K562 (cell line): ENCODE results near the gene USP4. TPM values are rescaled to one million over a fixed set of nuclear protein-coding genes. Genes with fewer than 3 reads are reported as not detected.

Source experiments
- ATAC-seq: fragments of 200-7000 bp; cut with Tn5 transposase; 3 replicates; pipeline ENCODE4 v1.9.1; 2020; ENCODE audit warnings: moderate library complexity
- BruUV-seq: library from RNA; stranded (reverse); fragments of 400-500 nt; replicated peaks from 2 replicates; lab custom pipeline; 2021; lab: Mats Ljungman, UMichigan
- CTCF ChIA-PET: fragments of 300-600 bp; formaldehyde crosslinking; extraction: SDS; loops from one replicate; lab custom pipeline; 2021; ENCODE audit warnings: low intra/inter-chr PET ratio; lab: Yijun Ruan, JAX
- POLR2A ChIA-PET: fragments of 300-600, 350-650 bp; sonication (Branson Sonifier 250); formaldehyde crosslinking; extraction: SDS; loops from one replicate; lab custom pipeline; 2021; ENCODE audit warnings: antibody characterized with exemption, inconsistent platforms; lab: Yijun Ruan, JAX
- DNase-seq, 4 experiments: peaks; one replicate each; pipeline versions ENCODE4 v3.0.0 to v3.0.0-alpha.2; 2011 to 2018; ENCODE audit warnings: low spot score in 3 of 4, mixed read lengths in 3 of 4; ENCODE audit errors: extremely low read depth in 1 of 4
- FAIRE-seq: peaks from 2 replicates; lab custom pipeline; 2011; peaks lifted over from hg19 to GRCh38; lab: Jason Lieb, UNC
- H2AFZ ChIP-seq: 2 replicates; pipeline ENCODE4 v1.6.0; 2011; ENCODE audit warnings: low read depth, low read length, control low read depth, inconsistent platforms
- H3K27ac ChIP-seq: fragments of 200-600 bp; 3 replicates; pipeline ENCODE4 v1.8.0; 2011; ENCODE audit warnings: low read depth, mild to moderate bottlenecking, control low read depth, inconsistent platforms, low read length, moderate library complexity, mixed read lengths; ENCODE audit errors: extremely low read depth
- H3K27me3 ChIP-seq, 2 experiments: fragments of 300-600 bp in 1 of 2; 2 replicates in 1 of 2; 3 replicates in 1 of 2; pipeline versions ENCODE4 v1.6.0 to v1.8.0; 2011; ENCODE audit warnings: inconsistent platforms in 2 of 2, low read length in 2 of 2, mild to moderate bottlenecking in 1 of 2, mixed read lengths in 1 of 2, moderate library complexity in 1 of 2; ENCODE audit not compliant: control insufficient read depth in 2 of 2, insufficient read depth in 2 of 2
- H3K36me3 ChIP-seq: fragments of 300-600 bp; 3 replicates; pipeline ENCODE4 v1.8.0; 2011; ENCODE audit warnings: mild to moderate bottlenecking, low read length, inconsistent platforms; ENCODE audit not compliant: control insufficient read depth, insufficient read depth
- H3K4me1 ChIP-seq, 2 experiments: fragments of 200-600 bp in 1 of 2; replicated peaks in 1 of 2; 2 replicates in 1 of 2; 3 replicates in 1 of 2; pipeline versions ENCODE4 v1.5.1 to v1.8.0; 2011; ENCODE audit warnings: inconsistent platforms in 2 of 2, low read length in 2 of 2, mild to moderate bottlenecking in 1 of 2, mixed read lengths in 1 of 2, moderate library complexity in 1 of 2; ENCODE audit not compliant: control insufficient read depth in 2 of 2, insufficient read depth in 2 of 2
- H3K4me2 ChIP-seq: 2 replicates; pipeline ENCODE4 v1.6.1; 2011; ENCODE audit warnings: low read length, control low read depth, inconsistent platforms, mixed read lengths; ENCODE audit not compliant: insufficient read depth
- H3K4me3 ChIP-seq: fragments of 200-600 bp; sonication (generic), shearing (Covaris generic); 2 replicates; pipeline ENCODE4 v1.5.1; 2016; ENCODE audit warnings: control low read depth, inconsistent platforms
- H3K79me2 ChIP-seq: fragments of 200-600 bp; 3 replicates; pipeline ENCODE4 v1.8.0; 2011; ENCODE audit warnings: low read length, inconsistent platforms; ENCODE audit not compliant: control insufficient read depth, insufficient read depth
- H3K9ac ChIP-seq, 2 experiments: 2 replicates each; pipeline versions ENCODE4 v1.6.0 to v1.6.1; 2011; ENCODE audit warnings: low read depth in 2 of 2, low read length in 2 of 2, control low read depth in 1 of 2, inconsistent platforms in 1 of 2, mild to moderate bottlenecking in 1 of 2, mixed read lengths in 1 of 2; ENCODE audit not compliant: insufficient read depth in 1 of 2
- H3K9me1 ChIP-seq: one replicate; pipeline ENCODE4 v1.6.0; 2011; ENCODE audit warnings: inconsistent platforms, mild to moderate bottlenecking, low read length, moderate library complexity; ENCODE audit not compliant: control insufficient read depth, insufficient read depth
- H3K9me3 ChIP-seq: replicated peaks from 2 replicates; pipeline ENCODE4 v1.5.1; 2011; ENCODE audit warnings: low read depth, low read length, inconsistent platforms; ENCODE audit not compliant: control insufficient read depth, insufficient read depth
- H4K20me1 ChIP-seq: replicated peaks from 2 replicates; pipeline ENCODE4 v1.6.1; 2011; ENCODE audit warnings: low read length, inconsistent platforms, mixed read lengths; ENCODE audit not compliant: control insufficient read depth, insufficient read depth
- ARID3A ChIP-seq: IDR thresholded peaks from 2 replicates; pipeline ENCODE4 v1.6.1; 2012; ENCODE audit warnings: low read depth, low read length, improper control_type of control experiment, borderline replicate concordance
- ATF3 ChIP-seq, 2 experiments: fragments of 450-650 bp in 1 of 2; sonication (generic) in 1 of 2; formaldehyde crosslinking in 1 of 2; IDR thresholded peaks in 1 of 2; conservative IDR thresholded peaks in 1 of 2; 2 replicates each; pipeline versions ENCODE4 v1.6.1 to v1.8.1; 2016 to 2023; ENCODE audit warnings: mild to moderate bottlenecking in 2 of 2, moderate library complexity in 2 of 2, inconsistent platforms in 1 of 2, missing genetic modification reagents in 1 of 2
- BACH1 ChIP-seq: fragments of 200-800 bp; sonication (Bioruptor generic); IDR thresholded peaks from 2 replicates; pipeline ENCODE4 v1.6.1; 2016; ENCODE audit warnings: missing genetic modification characterization, missing compliant biosample characterization
- FOXA1 ChIP-seq: fragments of 450-650 bp; IDR thresholded peaks from 2 replicates; pipeline ENCODE4 v1.6.1; 2016; ENCODE audit warnings: mild to moderate bottlenecking, borderline replicate concordance
- HNRNPL ChIP-seq: fragments of 200-400 bp; formaldehyde crosslinking; IDR thresholded peaks from 2 replicates; pipeline ENCODE4 v1.6.1; 2017; ENCODE audit warnings: low read depth, mild to moderate bottlenecking, low read length
- KLF16 ChIP-seq: IDR thresholded peaks from 2 replicates; pipeline ENCODE4 v1.6.1; 2016; ENCODE audit warnings: antibody characterized with exemption
- PCBP2 ChIP-seq: fragments of 200-400 bp; formaldehyde crosslinking; IDR thresholded peaks from 2 replicates; pipeline ENCODE4 v1.6.1; 2018; ENCODE audit warnings: low read length, low read depth, mild to moderate bottlenecking, moderate library complexity; ENCODE audit not compliant: poor library complexity, severe bottlenecking
- RNF2 ChIP-seq: sonication (generic); IDR thresholded peaks from 2 replicates; pipeline ENCODE4 v1.6.1; 2016
- TCF3 ChIP-seq: sonication (generic); formaldehyde crosslinking; IDR thresholded peaks from 2 replicates; pipeline ENCODE4 v1.4.0; 2020; ENCODE audit warnings: mild to moderate bottlenecking, missing genetic modification reagents
- TEAD2 ChIP-seq: fragments of 450-650 bp; IDR thresholded peaks from 2 replicates; pipeline ENCODE4 v1.6.1; 2016; ENCODE audit warnings: missing genetic modification characterization, control low read depth, missing compliant biosample characterization
- WGBS: fragments of 100-300 bp; shearing (Covaris generic); methylation state at CpG from one replicate; pipeline ENCODE4 v1.1.6; 2016; ENCODE audit warnings: low coverage, mixed read lengths; ENCODE audit not compliant: insufficient coverage; ENCODE audit errors: missing lambda C conversion rate; 5-methylcytosine and 5-hydroxymethylcytosine counted together
- in situ Hi-C: fragments of 300-500 bp; cut with MboI; formaldehyde crosslinking; loops from 4 replicates; pipeline ENCODE4 v1.15.0; 2018; ENCODE audit warnings: inconsistent platforms, mixed read lengths
- intact Hi-C: fragments of 100-400 bp; cut with micrococcal nuclease; formaldehyde crosslinking; loops from 2 replicates; pipeline ENCODE4 v1.14.2; 2022
- polyA plus RNA-seq, 8 experiments: library from polyadenylated mRNA; depleted of rRNA in 4 of 8; stranded (reverse) in 5 of 8; unstranded in 3 of 8; fragments of >200 nt; fragmentation: Nextera tagmentation in 2 of 8; fragmentation: Illumina TruSeq in 1 of 8; extraction: Ambion mirVana in 2 of 8; extraction: Trizol in 1 of 8; gene quantifications; 2 replicates each; pipeline versions ENCODE4 v1.2.1 to v1.2.3, GENCODE V29; 2011 to 2014; ENCODE audit warnings: inconsistent platforms in 1 of 8, missing spikeins in 1 of 8
- total RNA-seq, 7 experiments: library from RNA; depleted of rRNA in 6 of 7; stranded (reverse); fragments of >200 nt in 6 of 7; fragmentation: Illumina TruSeq in 2 of 7; extraction: Trizol in 2 of 7; gene quantifications; 2 replicates each; pipeline versions ENCODE4 v1.2.1 to v1.2.3, GENCODE V29; 2011 to 2021; ENCODE audit warnings: low replicate concordance in 1 of 7
- TF ChIP-seq, protein P1 (sequence below): fragments of 150-350 bp; IDR thresholded peaks from 2 replicates; pipeline ENCODE4 v1.6.1; 2014; ENCODE audit warnings: low read depth, mild to moderate bottlenecking, low read length, borderline replicate concordance

The USP4 gene
- total and polyA plus RNA-seq, 9 of the 15 experiments (the other 6 are each of a cell fraction or from before 2014, with no cell fraction given), result 11.8 to 40.4 (median 22.9) TPM

DNA sequence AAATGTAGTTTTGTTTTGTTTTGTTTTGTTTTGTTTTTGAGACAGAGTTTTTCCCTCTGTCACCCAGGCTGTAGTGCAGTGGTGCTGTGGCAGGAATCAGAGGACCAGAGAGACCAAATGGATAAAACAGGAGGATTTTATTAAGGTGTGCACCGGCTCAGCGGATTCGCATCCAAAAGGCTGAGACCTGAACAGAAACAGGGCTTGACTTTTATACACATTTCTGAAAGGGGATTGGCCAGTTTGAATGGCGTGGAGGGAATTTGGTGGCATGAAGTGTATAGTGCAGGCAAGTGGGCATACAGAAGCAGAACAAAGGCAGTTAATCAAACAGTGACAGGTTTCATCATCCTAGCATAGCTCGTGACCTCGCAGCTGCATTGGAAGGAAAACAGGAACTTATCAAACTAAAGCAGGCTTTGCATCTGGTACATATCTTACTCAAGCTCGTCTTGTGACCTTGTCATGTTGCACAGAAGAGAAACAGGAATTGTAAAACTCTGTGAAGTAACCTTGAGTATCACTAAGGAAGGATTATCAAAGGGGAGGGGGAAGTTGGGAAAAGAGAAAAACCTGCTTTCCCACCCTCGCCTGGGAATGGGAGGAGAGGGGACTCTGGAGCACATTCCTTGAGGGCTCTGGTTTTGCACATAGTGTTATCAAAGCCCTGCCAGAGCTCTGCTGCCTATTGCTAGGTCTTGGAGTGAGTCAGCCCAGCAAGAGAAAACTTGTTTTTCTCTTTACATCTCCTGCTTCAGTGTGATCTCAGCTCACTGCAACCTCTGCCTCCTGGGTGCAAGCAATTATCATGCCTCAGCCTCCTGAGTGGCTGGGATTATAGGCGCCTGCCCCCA is 101.4 kb downstream of the USP4 start:
- POLR2A ChIA-PET, result interaction anchor here (0.6 to 1.3 kb wide), 12 partner anchors 11 to 118 kb away, joined by 3 to 9 read pairs (median 3); partner anchors contain the start of genes KLHDC8B and USP4
- FAIRE-seq, result peak; percentile 93
- TF ChIP-seq HNRNPL (no peak), BACH1 (tag) (peak; percentile 85), FOXA1 (no peak), KLF16 (peak; percentile 95), TCF3 (CRISPR knock-in tag) (peak; percentile 97), ATF3 (IDR thresholded peaks at IDR 0.05) (peak; percentile 97), ATF3 (CRISPR knock-in tag; conservative IDR thresholded peaks at IDR 0.05) (peak; percentile 98), PCBP2 (no peak), RNF2 (peak; percentile 78), TEAD2 (tag) (peak; percentile 17; the same call in 1 of the 2 replicates), ARID3A (no peak)
- TF ChIP-seq, protein P1, sequence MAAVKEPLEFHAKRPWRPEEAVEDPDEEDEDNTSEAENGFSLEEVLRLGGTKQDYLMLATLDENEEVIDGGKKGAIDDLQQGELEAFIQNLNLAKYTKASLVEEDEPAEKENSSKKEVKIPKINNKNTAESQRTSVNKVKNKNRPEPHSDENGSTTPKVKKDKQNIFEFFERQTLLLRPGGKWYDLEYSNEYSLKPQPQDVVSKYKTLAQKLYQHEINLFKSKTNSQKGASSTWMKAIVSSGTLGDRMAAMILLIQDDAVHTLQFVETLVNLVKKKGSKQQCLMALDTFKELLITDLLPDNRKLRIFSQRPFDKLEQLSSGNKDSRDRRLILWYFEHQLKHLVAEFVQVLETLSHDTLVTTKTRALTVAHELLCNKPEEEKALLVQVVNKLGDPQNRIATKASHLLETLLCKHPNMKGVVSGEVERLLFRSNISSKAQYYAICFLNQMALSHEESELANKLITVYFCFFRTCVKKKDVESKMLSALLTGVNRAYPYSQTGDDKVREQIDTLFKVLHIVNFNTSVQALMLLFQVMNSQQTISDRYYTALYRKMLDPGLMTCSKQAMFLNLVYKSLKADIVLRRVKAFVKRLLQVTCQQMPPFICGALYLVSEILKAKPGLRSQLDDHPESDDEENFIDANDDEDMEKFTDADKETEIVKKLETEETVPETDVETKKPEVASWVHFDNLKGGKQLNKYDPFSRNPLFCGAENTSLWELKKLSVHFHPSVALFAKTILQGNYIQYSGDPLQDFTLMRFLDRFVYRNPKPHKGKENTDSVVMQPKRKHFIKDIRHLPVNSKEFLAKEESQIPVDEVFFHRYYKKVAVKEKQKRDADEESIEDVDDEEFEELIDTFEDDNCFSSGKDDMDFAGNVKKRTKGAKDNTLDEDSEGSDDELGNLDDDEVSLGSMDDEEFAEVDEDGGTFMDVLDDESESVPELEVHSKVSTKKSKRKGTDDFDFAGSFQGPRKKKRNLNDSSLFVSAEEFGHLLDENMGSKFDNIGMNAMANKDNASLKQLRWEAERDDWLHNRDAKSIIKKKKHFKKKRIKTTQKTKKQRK, result no peak

More for the DNA sequence above, 101.4 kb downstream of the USP4 start:
- Histone ChIP-seq H4K20me1 (no peaks in the 10 kb centered on the region), H3K9me3 (peaks cover 5% of the 10 kb centered on the region), H3K4me1 (peaks cover 7 to 11% of the 10 kb centered on the region in 2 experiments; a peak in 4 of 5 replicates), H3K27me3 (no peaks in the 10 kb centered on the region), H3K4me2 (peak overlapping the region; percentile 58), H3K4me3 (no peak overlapping the region), H3K36me3 (no peaks in the 10 kb centered on the region), H3K9me1 (no peaks in the 10 kb centered on the region), H3K79me2 (no peaks in the 10 kb centered on the region), H3K27ac (peak overlapping the region; percentile 93), H2AFZ (peak overlapping the region; percentile 72), H3K9ac (peak overlapping the region in 1 of 2 experiments; percentile 51; a peak in 2 of 4 replicates)
- BruUV-seq, result no TSS peak
- in situ Hi-C loops (loop anchor here (25.0 kb wide), 1 partner anchor 1401 kb away; no protein-coding TSS in a partner anchor), intact Hi-C loops (loop anchor here (1.0 to 5.0 kb wide), 2 partner anchors 20 to 66 kb away; partner anchors contain the start of gene KLHDC8B)
- peak; percentile 96 for ATAC-seq
- DNase-seq, result peak; percentile 48 to 88 (median 62)
- CTCF ChIA-PET, result no interaction called here
- WGBS, result 27% methylated on average over 9 of the region's 9 CpGs
